ENCODE measurements around the gene ZNF683. TPM values are rescaled to one million over a fixed set of nuclear protein-coding genes. Genes with fewer than 3 reads are reported as not detected.
A peak's percentile ranks its signal among the peaks of the same experiment; 100 is the strongest.

ZNF683 gene
- polyA plus RNA-seq, 1 donor (not counting 4 experiments of a cell fraction or from before 2014, with no cell fraction given) = not detected

- dilution Hi-C loops (cut with MboI; ENCODE audit: extremely low pct_ligation_motif_present, low sequenced_read_pairs) = no loop called here
- FAIRE-seq = no peak
Observed at GRCh38 chr1:26418865-26419349, 46.4 kb upstream of the ZNF683 start.

GRCh38 chr1:26417111-26417759, 44.7 kb upstream of the ZNF683 start:
- no peaks in the 10 kb centered on the region for H3K9me3 ChIP-seq (ENCODE audit: control insufficient read depth, low read depth, low read length)
- no peaks in the 10 kb centered on the region for H3K36me3 ChIP-seq (ENCODE audit: control insufficient read depth in 2 of 2, extremely low read depth in 1 of 2, insufficient read depth in 2 of 2, low read length in 2 of 2)
- dilution Hi-C loops (cut with MboI; ENCODE audit: extremely low pct_ligation_motif_present, low sequenced_read_pairs) = no loop called here
- peaks cover 42% of the 10 kb centered on the region for H3K27me3 ChIP-seq (ENCODE audit: control insufficient read depth, extremely low read depth, insufficient read depth, low read length)
- FAIRE-seq = peak; percentile 89
- DNase-seq (ENCODE audit: low read depth, low spot score) = peak; percentile 44
- H3K9me1 ChIP-seq (ENCODE audit: control insufficient read depth, extremely low read depth, insufficient read depth, low read length) = no peaks in the 10 kb centered on the region
- no peaks in the 10 kb centered on the region for H4K20me1 ChIP-seq (ENCODE audit: control insufficient read depth, extremely low read depth, insufficient read depth, low read length)
- no peak overlapping the region for H2AFZ ChIP-seq (ENCODE audit: control insufficient read depth, low read length)
- H3K4me1 ChIP-seq (ENCODE audit: control insufficient read depth, extremely low read depth, insufficient read depth, low read length) = peaks cover 6% of the 10 kb centered on the region
- no peaks in the 10 kb centered on the region for H3K79me2 ChIP-seq (ENCODE audit: control insufficient read depth, insufficient read depth, low read length)
- TF ChIP-seq EZH2 (IDR thresholded peaks at IDR 0.05; ENCODE audit: low read length) (no peak), CTCF (optimal IDR thresholded peaks at IDR 0.05 in 1 of 3, IDR thresholded peaks at IDR 0.05 in 1 of 3, conservative IDR thresholded peaks at IDR 0.05 in 1 of 3; ENCODE audit: extremely low read depth in 1 of 3, insufficient read depth in 2 of 3, low read length in 3 of 3) (peak; percentile 93 to 95 (median 94))
- no peak overlapping the region for H3K27ac ChIP-seq (ENCODE audit: control insufficient read depth, insufficient read depth, low read length)
- H3K9ac ChIP-seq (ENCODE audit: control insufficient read depth, extremely low read depth, insufficient read depth, low read length) = no peak overlapping the region
- H3K4me2 ChIP-seq (ENCODE audit: control insufficient read depth, extremely low read depth, insufficient read depth, low read depth, low read length) = no peak overlapping the region
- H3K4me3 ChIP-seq (ENCODE audit: control insufficient read depth in 2 of 3, extremely low read depth in 1 of 3, insufficient read depth in 2 of 3, low read depth in 1 of 3, low read length in 3 of 3) = no peak overlapping the region

More at GRCh38 chr1:26418865-26419349, 46.4 kb upstream of the ZNF683 start:
- TF ChIP-seq CTCF (optimal IDR thresholded peaks at IDR 0.05 in 1 of 3, IDR thresholded peaks at IDR 0.05 in 1 of 3, conservative IDR thresholded peaks at IDR 0.05 in 1 of 3; ENCODE audit: extremely low read depth in 1 of 3, insufficient read depth in 2 of 3, low read length in 3 of 3) (no peak), EZH2 (IDR thresholded peaks at IDR 0.05; ENCODE audit: low read length) (no peak)
- H4K20me1 ChIP-seq (ENCODE audit: control insufficient read depth, extremely low read depth, insufficient read depth, low read length) = no peaks in the 10 kb centered on the region
- no peaks in the 10 kb centered on the region for H3K9me1 ChIP-seq (ENCODE audit: control insufficient read depth, extremely low read depth, insufficient read depth, low read length)
- no peak overlapping the region for H3K4me3 ChIP-seq (ENCODE audit: control insufficient read depth in 2 of 3, extremely low read depth in 1 of 3, insufficient read depth in 2 of 3, low read depth in 1 of 3, low read length in 3 of 3)
- H3K9me3 ChIP-seq (ENCODE audit: control insufficient read depth, low read depth, low read length) = no peaks in the 10 kb centered on the region
- no peak overlapping the region for H3K4me2 ChIP-seq (ENCODE audit: control insufficient read depth, extremely low read depth, insufficient read depth, low read depth, low read length)
- peaks cover 27% of the 10 kb centered on the region for H3K27me3 ChIP-seq (ENCODE audit: control insufficient read depth, extremely low read depth, insufficient read depth, low read length)
- H3K4me1 ChIP-seq (ENCODE audit: control insufficient read depth, extremely low read depth, insufficient read depth, low read length) = peaks cover 6% of the 10 kb centered on the region
- H2AFZ ChIP-seq (ENCODE audit: control insufficient read depth, low read length) = no peak overlapping the region
- H3K9ac ChIP-seq (ENCODE audit: control insufficient read depth, extremely low read depth, insufficient read depth, low read length) = no peak overlapping the region
- no peak overlapping the region for H3K27ac ChIP-seq (ENCODE audit: control insufficient read depth, insufficient read depth, low read length)
- H3K36me3 ChIP-seq (ENCODE audit: control insufficient read depth in 2 of 2, extremely low read depth in 1 of 2, insufficient read depth in 2 of 2, low read length in 2 of 2) = no peaks in the 10 kb centered on the region
- no peak for DNase-seq (ENCODE audit: low read depth, low spot score)
- H3K79me2 ChIP-seq (ENCODE audit: control insufficient read depth, insufficient read depth, low read length) = no peaks in the 10 kb centered on the region
